GM18861 (cell line): ENCODE data around the gene FUT1.
"Not testable (repeated sequence)": the region's sequence is repeated elsewhere in the genome, so short reads cannot be mapped to it uniquely, and the experiment has no call there.

Experiments used
- ATAC-seq: cut with Tn5 transposase; IDR thresholded peaks from one replicate; pipeline ENCODE4 v1.9.1; 2021; ENCODE audit not compliant: unreplicated experiment

FUT1 gene

GRCh38 chr19:48768994-48769713, 16.7 kb upstream of the FUT1 start:
- ATAC-seq: no peak

- ATAC-seq: not testable (repeated sequence)
Observed at GRCh38 chr19:48768171-48768753, 15.8 kb upstream of the FUT1 start.

- ATAC-seq: not testable (repeated sequence)
Observed at GRCh38 chr19:48765816-48766215, 13.4 kb upstream of the FUT1 start.

GRCh38 chr19:48760504-48761205, 8.2 kb upstream of the FUT1 start:
- no peak for ATAC-seq

GRCh38 chr19:48757741-48758144, 5.3 kb upstream of the FUT1 start:
- no peak for ATAC-seq

GRCh38 chr19:48757089-48757675, 4.7 kb upstream of the FUT1 start:
- no peak for ATAC-seq

- ATAC-seq: no peak
Observed at GRCh38 chr19:48756686-48757085, 4.2 kb upstream of the FUT1 start.

- ATAC-seq: no peak
Observed at GRCh38 chr19:48756212-48756611, 3.8 kb upstream of the FUT1 start.

GRCh38 chr19:48755787-48756186, 3.3 kb upstream of the FUT1 start:
- no peak for ATAC-seq

- ATAC-seq: no peak
Observed at GRCh38 chr19:48755084-48755641, 2.7 kb upstream of the FUT1 start, which contains the start of gene FGF21. TSS of gene FGF21 (plus strand) at chr19:48755524. CDS start at chr19:48756237, 713 bp downstream.

- no peak for ATAC-seq
Observed at GRCh38 chr19:48751845-48752495, 471 bp downstream of the FUT1 start.

- ATAC-seq: no peak
Observed at GRCh38 chr19:48750771-48751504, 1.5 kb downstream of the FUT1 start.

- no peak for ATAC-seq
Observed at GRCh38 chr19:48750351-48750750, 2.1 kb downstream of the FUT1 start.

GRCh38 chr19:48749571-48750198, 2.8 kb downstream of the FUT1 start:
- ATAC-seq: no peak

GRCh38 chr19:48746738-48747575, 5.5 kb downstream of the FUT1 start, which contains the start of gene IZUMO1:
TSS of gene IZUMO1 (minus strand) at chr19:48746909. CDS start at chr19:48745859, 1,050 bp downstream.
- no peak for ATAC-seq

- no peak for ATAC-seq
Observed at GRCh38 chr19:48746110-48746509, 6.3 kb downstream of the FUT1 start.

GRCh38 chr19:48745208-48745995, 7.0 kb downstream of the FUT1 start:
- no peak for ATAC-seq

- ATAC-seq: no peak
Observed at GRCh38 chr19:48742096-48742495, 10.3 kb downstream of the FUT1 start.
